Keratinocyte (primary cell): ENCODE data around the gene EPHB3. TPM values are rescaled to one million over a fixed set of nuclear protein-coding genes. Genes with fewer than 3 reads are reported as not detected.

Experiments used
- DNase-seq: peaks from one replicate; pipeline ENCODE4 v3.0.0-alpha.2; 2011; ENCODE audit warnings: low read depth, missing footprints, low spot score
- FAIRE-seq: peaks from 2 replicates; lab custom pipeline; 2011; peaks lifted over from hg19 to GRCh38; lab: Jason Lieb, UNC
- H2AFZ ChIP-seq: 2 replicates; pipeline ENCODE4 v1.6.0; 2012; ENCODE audit warnings: low read length, control low read depth, inconsistent platforms; ENCODE audit not compliant: control insufficient read depth
- H3K27ac ChIP-seq: 2 replicates; pipeline ENCODE4 v1.5.1; 2011; ENCODE audit warnings: low read length; ENCODE audit not compliant: control insufficient read depth, insufficient read depth
- H3K27me3 ChIP-seq: 3 replicates; pipeline ENCODE4 v1.6.0; 2011; ENCODE audit warnings: low read length; ENCODE audit not compliant: control insufficient read depth, insufficient read depth; ENCODE audit errors: extremely low read depth
- H3K36me3 ChIP-seq, 2 experiments: 2 replicates in 1 of 2; 3 replicates in 1 of 2; pipeline ENCODE4 v1.5.1; 2011; ENCODE audit warnings: low read length in 2 of 2, mild to moderate bottlenecking in 1 of 2; ENCODE audit not compliant: control insufficient read depth in 2 of 2, insufficient read depth in 2 of 2; ENCODE audit errors: extremely low read depth in 1 of 2
- H3K4me1 ChIP-seq: 3 replicates; pipeline ENCODE4 v1.5.1; 2011; ENCODE audit warnings: low read length; ENCODE audit not compliant: control insufficient read depth, insufficient read depth; ENCODE audit errors: extremely low read depth
- H3K4me2 ChIP-seq: 3 replicates; pipeline ENCODE4 v1.6.0; 2011; ENCODE audit warnings: low read depth, low read length; ENCODE audit not compliant: control insufficient read depth, insufficient read depth; ENCODE audit errors: extremely low read depth
- H3K4me3 ChIP-seq, 3 experiments: fragments of 200-600 bp in 1 of 3; sonication (generic) in 1 of 3; 2 replicates in 2 of 3; 3 replicates in 1 of 3; pipeline ENCODE4 v1.5.1; 2011 to 2016; ENCODE audit warnings: low read length in 3 of 3, mild to moderate bottlenecking in 3 of 3, control low read depth in 2 of 3, inconsistent platforms in 1 of 3, low read depth in 1 of 3, mixed read lengths in 1 of 3, mixed run types in 1 of 3, moderate library complexity in 1 of 3; ENCODE audit not compliant: control insufficient read depth in 2 of 3, insufficient read depth in 2 of 3; ENCODE audit errors: extremely low read depth in 1 of 3
- H3K79me2 ChIP-seq: 2 replicates; pipeline ENCODE4 v1.6.0; 2012; ENCODE audit warnings: low read length; ENCODE audit not compliant: control insufficient read depth, insufficient read depth
- H3K9ac ChIP-seq: 3 replicates; pipeline ENCODE4 v1.6.0; 2011; ENCODE audit warnings: low read length; ENCODE audit not compliant: control insufficient read depth, insufficient read depth; ENCODE audit errors: extremely low read depth
- H3K9me1 ChIP-seq: 3 replicates; pipeline ENCODE4 v1.6.0; 2011; ENCODE audit warnings: low read length; ENCODE audit not compliant: control insufficient read depth, insufficient read depth; ENCODE audit errors: extremely low read depth
- H3K9me3 ChIP-seq: 2 replicates; pipeline ENCODE4 v1.5.1; 2012; ENCODE audit warnings: low read depth, low read length; ENCODE audit not compliant: control insufficient read depth
- H4K20me1 ChIP-seq: 3 replicates; pipeline ENCODE4 v1.6.0; 2011; ENCODE audit warnings: low read length; ENCODE audit not compliant: control insufficient read depth, insufficient read depth; ENCODE audit errors: extremely low read depth
- EZH2 ChIP-seq: IDR thresholded peaks from one replicate; pipeline ENCODE4 v1.6.1; 2012; ENCODE audit warnings: inconsistent platforms, mild to moderate bottlenecking, low read length, moderate library complexity
- dilution Hi-C: fragments of 300-500 bp; cut with MboI; formaldehyde crosslinking; loops from one replicate; pipeline ENCODE4 v1.7.0; 2020; ENCODE audit warnings: low sequenced_read_pairs; ENCODE audit not compliant: extremely low pct_ligation_motif_present
- polyA plus RNA-seq, 5 experiments: library from polyadenylated mRNA; depleted of rRNA in 3 of 5; stranded (reverse) in 3 of 5; stranded (forward) in 1 of 5; unstranded in 1 of 5; fragments of >200 nt; gene quantifications; 1 replicate in 1 of 5; 2 replicates in 3 of 5; 3 replicates in 1 of 5; pipeline versions ENCODE4 v1.2.1 to v1.2.3, GENCODE V29; 2011 to 2012; ENCODE audit warnings: missing spikeins in 2 of 5, low read depth in 1 of 5, low replicate concordance in 1 of 5
- TF ChIP-seq, protein P1 (sequence below), 3 experiments: IDR thresholded peaks in 1 of 3; conservative IDR thresholded peaks in 1 of 3; optimal IDR thresholded peaks in 1 of 3; 2 replicates in 2 of 3; 3 replicates in 1 of 3; pipeline versions ENCODE3 to v1.5.1; 2011; ENCODE audit warnings: low read length in 3 of 3, mild to moderate bottlenecking in 3 of 3, moderate library complexity in 2 of 3, control low read depth in 1 of 3, inconsistent platforms in 1 of 3; ENCODE audit not compliant: insufficient read depth in 2 of 3; ENCODE audit errors: extremely low read depth in 1 of 3

EPHB3 gene
- polyA plus RNA-seq, 1 donor (not counting 4 experiments of a cell fraction or from before 2014, with no cell fraction given) = 2.2 TPM

DNA sequence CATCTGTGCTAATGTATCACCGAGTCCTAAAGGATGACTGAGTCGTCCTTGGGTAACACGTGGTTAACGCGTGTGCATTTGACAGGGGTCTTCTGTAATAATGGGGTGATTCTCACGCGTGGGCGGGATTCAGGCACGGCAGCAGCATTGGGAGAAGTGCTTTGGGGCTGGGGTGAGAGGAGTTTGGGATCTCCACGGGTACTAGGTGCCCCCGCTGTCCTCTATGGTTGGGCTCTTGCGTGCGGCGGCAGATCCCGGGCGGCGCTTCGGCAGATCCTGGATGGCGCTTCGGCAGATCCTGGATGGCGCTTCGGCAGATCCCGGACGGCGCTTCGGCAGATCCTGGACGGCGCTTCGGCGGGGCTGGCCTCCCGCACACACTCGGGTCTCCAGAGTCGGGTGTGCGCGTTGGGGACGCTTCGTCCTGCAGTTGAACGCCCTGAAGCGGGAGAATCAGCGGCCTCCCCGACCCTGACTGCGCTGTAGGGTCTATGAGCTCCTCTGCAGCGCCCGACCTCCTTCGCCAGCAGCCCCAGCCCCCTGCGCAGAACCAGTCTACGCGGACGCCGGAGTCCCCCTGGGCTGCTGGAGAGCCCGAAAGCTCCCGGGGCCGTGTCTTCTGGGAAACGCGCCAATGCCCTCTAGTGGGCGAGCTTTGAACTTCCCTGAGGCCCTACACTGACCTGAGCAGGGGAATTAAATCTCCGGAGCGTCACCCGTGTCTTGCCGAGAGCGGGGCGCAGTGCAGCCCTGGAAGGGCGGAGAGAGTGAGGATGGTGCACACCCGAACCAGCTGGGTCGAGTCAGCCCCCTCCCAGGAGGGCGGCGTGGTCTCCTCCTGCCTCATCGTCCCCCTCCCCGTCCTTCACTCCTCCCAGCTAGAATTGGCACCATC is 48.1 kb upstream of the EPHB3 start:
- FAIRE-seq (peak; percentile 53), DNase-seq (no peak)
- TF ChIP-seq, protein P1, sequence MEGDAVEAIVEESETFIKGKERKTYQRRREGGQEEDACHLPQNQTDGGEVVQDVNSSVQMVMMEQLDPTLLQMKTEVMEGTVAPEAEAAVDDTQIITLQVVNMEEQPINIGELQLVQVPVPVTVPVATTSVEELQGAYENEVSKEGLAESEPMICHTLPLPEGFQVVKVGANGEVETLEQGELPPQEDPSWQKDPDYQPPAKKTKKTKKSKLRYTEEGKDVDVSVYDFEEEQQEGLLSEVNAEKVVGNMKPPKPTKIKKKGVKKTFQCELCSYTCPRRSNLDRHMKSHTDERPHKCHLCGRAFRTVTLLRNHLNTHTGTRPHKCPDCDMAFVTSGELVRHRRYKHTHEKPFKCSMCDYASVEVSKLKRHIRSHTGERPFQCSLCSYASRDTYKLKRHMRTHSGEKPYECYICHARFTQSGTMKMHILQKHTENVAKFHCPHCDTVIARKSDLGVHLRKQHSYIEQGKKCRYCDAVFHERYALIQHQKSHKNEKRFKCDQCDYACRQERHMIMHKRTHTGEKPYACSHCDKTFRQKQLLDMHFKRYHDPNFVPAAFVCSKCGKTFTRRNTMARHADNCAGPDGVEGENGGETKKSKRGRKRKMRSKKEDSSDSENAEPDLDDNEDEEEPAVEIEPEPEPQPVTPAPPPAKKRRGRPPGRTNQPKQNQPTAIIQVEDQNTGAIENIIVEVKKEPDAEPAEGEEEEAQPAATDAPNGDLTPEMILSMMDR (optimal IDR thresholded peaks at IDR 0.05 in 1 of 3, IDR thresholded peaks at IDR 0.05 in 1 of 3, conservative IDR thresholded peaks at IDR 0.05 in 1 of 3; ENCODE audit: extremely low read depth in 1 of 3, insufficient read depth in 2 of 3, low read length in 3 of 3) = peak; percentile 68 to 91 (median 76)
- peak; percentile 64 for TF ChIP-seq EZH2
- Histone ChIP-seq H3K9me1 (no peaks in the 10 kb centered on the region), H3K4me3 (peak overlapping the region; percentile 35 to 58 (median 45)), H3K4me2 (peak overlapping the region; percentile 80), H3K4me1 (peaks cover 2% of the 10 kb centered on the region), H3K9ac (no peak overlapping the region), H2AFZ (peak overlapping the region; percentile 75), H3K79me2 (no peaks in the 10 kb centered on the region), H3K27ac (no peak overlapping the region), H4K20me1 (no peaks in the 10 kb centered on the region), H3K36me3 (no peaks in the 10 kb centered on the region), H3K27me3 (peaks cover 23% of the 10 kb centered on the region), H3K9me3 (no peaks in the 10 kb centered on the region)
- dilution Hi-C loops = no loop called here

DNA sequence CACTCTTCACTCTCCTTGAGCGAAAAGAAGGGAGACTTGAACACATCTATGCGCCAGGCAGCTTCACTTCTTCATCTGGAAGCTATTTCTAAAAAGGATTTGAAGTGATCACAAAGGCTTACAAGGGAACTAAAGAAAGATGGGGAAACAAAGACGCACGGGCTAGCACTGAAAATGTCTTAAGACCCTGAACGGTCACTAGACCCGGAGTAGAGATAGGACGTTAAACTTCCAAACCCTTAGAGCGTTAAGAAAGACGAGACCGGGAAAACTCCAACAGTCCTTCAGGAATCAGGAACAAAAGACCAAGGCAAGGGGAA is 47.5 kb upstream of the EPHB3 start:
- dilution Hi-C loops = no loop called here
- Histone ChIP-seq H3K36me3 (no peaks in the 10 kb centered on the region), H3K4me2 (peak overlapping the region; percentile 80), H3K4me3 (no peak overlapping the region), H3K79me2 (no peaks in the 10 kb centered on the region), H3K9me1 (no peaks in the 10 kb centered on the region), H3K9me3 (no peaks in the 10 kb centered on the region), H3K27me3 (peaks cover 20% of the 10 kb centered on the region), H3K4me1 (peaks cover 2% of the 10 kb centered on the region), H4K20me1 (no peaks in the 10 kb centered on the region), H3K9ac (no peak overlapping the region), H3K27ac (no peak overlapping the region), H2AFZ (no peak overlapping the region)
- FAIRE-seq (no peak), DNase-seq (no peak)
- TF ChIP-seq EZH2 = no peak
- TF ChIP-seq, protein P1 (optimal IDR thresholded peaks at IDR 0.05 in 1 of 3, IDR thresholded peaks at IDR 0.05 in 1 of 3, conservative IDR thresholded peaks at IDR 0.05 in 1 of 3; ENCODE audit: extremely low read depth in 1 of 3, insufficient read depth in 2 of 3, low read length in 3 of 3) = no peak
